Peyer's patch (tissue), 4 donors: Measurements from ENCODE around the gene MYO7A.

Experiments used
- POLR2A ChIP-seq, 2 donors: fragments of 450-650 bp; IDR thresholded peaks; one replicate each; pipeline ENCODE4 v1.5.1; 2017; ENCODE audit warnings: antibody characterized with exemption in 2 of 2, mild to moderate bottlenecking in 2 of 2, moderate library complexity in 2 of 2
- TF ChIP-seq, protein P1 (sequence below), 6 experiments: fragments of 450-650 bp in 4 of 6; fragments of 200-600 bp in 2 of 6; sonication (generic) in 1 of 6; IDR thresholded peaks; one replicate each; pipeline ENCODE4 v1.5.1; 2017 to 2019; ENCODE audit warnings: antibody characterized with exemption in 6 of 6, mild to moderate bottlenecking in 3 of 6, moderate library complexity in 1 of 6

DNA sequence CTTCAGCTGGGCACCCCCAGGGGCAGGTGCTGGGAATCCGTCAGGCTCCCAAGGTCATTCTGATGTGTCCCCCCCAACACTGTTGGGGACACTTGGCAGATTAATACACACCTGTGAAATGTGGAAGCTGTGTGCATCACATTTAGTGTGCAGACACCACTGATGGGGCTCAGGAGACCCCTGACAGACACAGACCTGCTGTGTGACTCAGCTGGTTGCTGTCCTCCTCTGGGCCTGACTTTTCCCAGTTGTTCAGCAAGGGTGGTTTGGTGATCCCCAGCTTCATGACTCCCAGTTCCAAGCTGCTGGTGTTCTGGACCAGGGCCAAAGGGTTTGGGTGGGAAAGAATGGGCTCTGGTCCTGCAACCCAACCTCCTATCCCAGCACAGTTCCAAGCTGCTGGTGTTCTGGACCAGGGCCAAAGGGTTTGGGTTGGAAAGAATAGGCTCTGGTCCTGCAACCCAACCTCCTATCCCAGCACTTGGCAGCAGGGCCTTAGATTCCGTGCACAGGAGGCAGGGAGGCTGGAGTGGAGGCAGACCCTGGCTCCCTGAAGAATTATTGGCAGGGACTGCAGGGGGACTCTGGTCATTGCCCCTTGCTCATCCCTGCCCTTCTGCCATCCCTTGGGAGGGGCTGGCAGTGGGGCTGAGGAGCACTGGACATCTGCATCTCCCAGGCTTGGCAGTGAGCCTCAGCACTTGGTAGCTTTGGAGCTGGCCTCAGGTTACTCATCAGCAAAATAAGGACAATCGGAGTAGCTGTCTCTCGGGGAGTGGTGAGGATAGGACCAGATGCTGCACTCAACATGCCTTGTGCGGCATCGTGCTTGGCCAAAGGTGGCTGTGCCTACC, 33.8 kb upstream of the MYO7A start:
- TF ChIP-seq, protein P1, sequence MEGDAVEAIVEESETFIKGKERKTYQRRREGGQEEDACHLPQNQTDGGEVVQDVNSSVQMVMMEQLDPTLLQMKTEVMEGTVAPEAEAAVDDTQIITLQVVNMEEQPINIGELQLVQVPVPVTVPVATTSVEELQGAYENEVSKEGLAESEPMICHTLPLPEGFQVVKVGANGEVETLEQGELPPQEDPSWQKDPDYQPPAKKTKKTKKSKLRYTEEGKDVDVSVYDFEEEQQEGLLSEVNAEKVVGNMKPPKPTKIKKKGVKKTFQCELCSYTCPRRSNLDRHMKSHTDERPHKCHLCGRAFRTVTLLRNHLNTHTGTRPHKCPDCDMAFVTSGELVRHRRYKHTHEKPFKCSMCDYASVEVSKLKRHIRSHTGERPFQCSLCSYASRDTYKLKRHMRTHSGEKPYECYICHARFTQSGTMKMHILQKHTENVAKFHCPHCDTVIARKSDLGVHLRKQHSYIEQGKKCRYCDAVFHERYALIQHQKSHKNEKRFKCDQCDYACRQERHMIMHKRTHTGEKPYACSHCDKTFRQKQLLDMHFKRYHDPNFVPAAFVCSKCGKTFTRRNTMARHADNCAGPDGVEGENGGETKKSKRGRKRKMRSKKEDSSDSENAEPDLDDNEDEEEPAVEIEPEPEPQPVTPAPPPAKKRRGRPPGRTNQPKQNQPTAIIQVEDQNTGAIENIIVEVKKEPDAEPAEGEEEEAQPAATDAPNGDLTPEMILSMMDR (IDR thresholded peaks at IDR 0.05), result no peak
- no peak for TF ChIP-seq POLR2A (IDR thresholded peaks at IDR 0.05)
